Thyroid gland (tissue), 4 donors: ENCODE measurements around the gene MTFMT. TPM values are rescaled to one million over a fixed set of nuclear protein-coding genes. Genes with fewer than 3 reads are reported as not detected.

ENCODE experiments used
- DNase-seq, 2 donors: peaks; one replicate each; pipeline ENCODE4 v3.0.0-alpha.2; 2019
- H3K27ac ChIP-seq, 3 donors: fragments of 200-600 bp; sonication (generic); 1 replicate in 2 of 3; 2 replicates in 1 of 3; pipeline ENCODE4 v1.5.1; 2016 to 2019; ENCODE audit warnings: mild to moderate bottlenecking in 1 of 3, moderate library complexity in 1 of 3
- H3K27me3 ChIP-seq: fragments of 200-600 bp; sonication (generic); one replicate; pipeline ENCODE4 v1.5.1; 2019
- H3K36me3 ChIP-seq, 2 donors: fragments of 200-600 bp; sonication (generic); one replicate each; pipeline ENCODE4 v1.5.1; 2016 to 2019
- H3K4me1 ChIP-seq, 2 donors: fragments of 200-600 bp; sonication (generic); one replicate each; pipeline ENCODE4 v1.5.1; 2017 to 2019
- H3K4me3 ChIP-seq, 3 donors: fragments of 200-600 bp; sonication (generic); replicated peaks in 1 of 3; 1 replicate in 2 of 3; 2 replicates in 1 of 3; pipeline ENCODE4 v1.5.1; 2016; ENCODE audit warnings: mild to moderate bottlenecking in 1 of 3
- H3K9me3 ChIP-seq: fragments of 200-600 bp; sonication (generic); one replicate; pipeline ENCODE4 v1.5.1; 2017
- POLR2A ChIP-seq, 2 donors: fragments of 450-650 bp; IDR thresholded peaks; one replicate each; pipeline ENCODE4 v1.6.1; 2017; ENCODE audit warnings: antibody characterized with exemption in 2 of 2, mild to moderate bottlenecking in 2 of 2, moderate library complexity in 1 of 2
- WGBS, 2 donors: methylation state at CpG; one replicate each; pipeline ENCODE4 v1.1.5; 2017; 5-methylcytosine and 5-hydroxymethylcytosine counted together
- intact Hi-C: fragments of 100-400 bp; cut with DNase I; formaldehyde crosslinking; loops from one replicate; pipeline ENCODE4 v1.15.1; 2023
- total RNA-seq, 4 donors: library from RNA; depleted of rRNA; stranded (reverse); fragments of >200 nt; gene quantifications; one replicate each; pipeline ENCODE4 v1.2.3, GENCODE V29; 2016
- TF ChIP-seq, protein P1 (sequence below), 6 experiments: fragments of 200-600 bp in 3 of 6; fragments of 450-650 bp in 3 of 6; sonication (generic) in 3 of 6; IDR thresholded peaks; one replicate each; pipeline ENCODE4 v1.5.1; 2016 to 2019; ENCODE audit warnings: antibody characterized with exemption in 6 of 6, mild to moderate bottlenecking in 2 of 6, inconsistent platforms in 1 of 6, moderate library complexity in 1 of 6

The MTFMT gene
- total RNA-seq, 4 donors from 2014 or later, result 20.7 to 31.6 (median 27.1) TPM

DNA sequence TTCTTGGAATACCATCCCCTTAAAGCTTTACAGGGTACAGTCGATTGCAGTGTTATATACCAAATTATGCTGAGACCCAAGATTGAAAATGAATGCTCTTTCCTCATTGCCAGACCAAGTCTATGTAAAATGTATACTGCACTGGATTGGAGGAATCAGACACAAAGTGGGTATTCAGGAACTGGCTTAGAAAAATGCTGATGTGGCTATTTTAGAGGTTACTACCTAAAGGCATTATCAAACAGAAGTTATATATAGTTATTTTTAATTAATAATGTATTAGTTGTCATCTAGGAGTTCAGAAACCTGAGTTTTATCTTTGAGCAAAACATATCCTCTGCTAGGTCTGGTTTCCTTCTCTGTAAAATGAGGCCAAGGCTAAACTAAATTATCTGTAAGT lies 36.1 kb downstream of the MTFMT start:
- Histone ChIP-seq H3K4me3 (no peak overlapping the region), H3K9me3 (no peaks in the 10 kb centered on the region), H3K27ac (no peak overlapping the region), H3K36me3 (no peaks in the 10 kb centered on the region), H3K4me1 (peaks cover 0 to 10% of the 10 kb centered on the region in 2 donors), H3K27me3 (no peaks in the 10 kb centered on the region)
- DNase-seq, result no peak
- TF ChIP-seq, protein P1, sequence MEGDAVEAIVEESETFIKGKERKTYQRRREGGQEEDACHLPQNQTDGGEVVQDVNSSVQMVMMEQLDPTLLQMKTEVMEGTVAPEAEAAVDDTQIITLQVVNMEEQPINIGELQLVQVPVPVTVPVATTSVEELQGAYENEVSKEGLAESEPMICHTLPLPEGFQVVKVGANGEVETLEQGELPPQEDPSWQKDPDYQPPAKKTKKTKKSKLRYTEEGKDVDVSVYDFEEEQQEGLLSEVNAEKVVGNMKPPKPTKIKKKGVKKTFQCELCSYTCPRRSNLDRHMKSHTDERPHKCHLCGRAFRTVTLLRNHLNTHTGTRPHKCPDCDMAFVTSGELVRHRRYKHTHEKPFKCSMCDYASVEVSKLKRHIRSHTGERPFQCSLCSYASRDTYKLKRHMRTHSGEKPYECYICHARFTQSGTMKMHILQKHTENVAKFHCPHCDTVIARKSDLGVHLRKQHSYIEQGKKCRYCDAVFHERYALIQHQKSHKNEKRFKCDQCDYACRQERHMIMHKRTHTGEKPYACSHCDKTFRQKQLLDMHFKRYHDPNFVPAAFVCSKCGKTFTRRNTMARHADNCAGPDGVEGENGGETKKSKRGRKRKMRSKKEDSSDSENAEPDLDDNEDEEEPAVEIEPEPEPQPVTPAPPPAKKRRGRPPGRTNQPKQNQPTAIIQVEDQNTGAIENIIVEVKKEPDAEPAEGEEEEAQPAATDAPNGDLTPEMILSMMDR (IDR thresholded peaks at IDR 0.05), result no peak
- TF ChIP-seq POLR2A (IDR thresholded peaks at IDR 0.05), result no peak
- WGBS, 2 donors, result 57 to 61% methylated on average over 1 of the region's 1 CpG
- intact Hi-C loops, result no loop called here

DNA sequence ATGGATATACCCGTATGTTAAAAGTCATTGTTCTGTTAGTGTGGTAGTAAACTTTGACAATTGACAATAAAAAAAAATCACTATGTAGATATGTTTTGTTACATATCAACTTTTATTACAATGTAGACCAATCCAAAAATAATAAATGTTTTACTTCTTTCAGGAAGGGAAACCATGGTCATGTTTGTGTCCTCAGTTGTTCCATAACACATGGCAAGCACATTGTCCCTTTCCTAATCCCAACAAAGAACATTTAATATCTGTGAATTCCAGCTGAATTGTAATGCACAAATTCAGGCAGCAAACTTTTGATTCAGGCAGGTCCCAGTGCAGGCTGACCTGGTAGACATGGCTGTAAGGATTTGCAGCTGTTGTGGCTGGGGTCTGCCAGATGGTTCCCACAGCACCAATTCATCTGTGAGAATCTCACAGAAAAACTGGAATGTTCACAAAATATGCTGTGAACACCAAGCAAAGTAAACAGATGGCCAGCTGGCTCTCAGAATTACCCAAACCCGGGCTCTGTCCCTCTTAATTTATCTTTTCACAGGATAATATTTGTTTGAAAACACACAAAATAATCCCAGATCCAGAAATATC lies 37.8 kb downstream of the MTFMT start:
- H3K27ac ChIP-seq, result no peak overlapping the region
- H3K36me3 ChIP-seq, result no peaks in the 10 kb centered on the region
- no peaks in the 10 kb centered on the region for H3K9me3 ChIP-seq
- TF ChIP-seq, protein P1 (IDR thresholded peaks at IDR 0.05), result no peak
- TF ChIP-seq POLR2A (IDR thresholded peaks at IDR 0.05), result no peak
- H3K27me3 ChIP-seq, result no peaks in the 10 kb centered on the region
- peaks cover 0 to 18% of the 10 kb centered on the region in 2 donors for H3K4me1 ChIP-seq
- intact Hi-C loops, result no loop called here
- no peak overlapping the region for H3K4me3 ChIP-seq
- DNase-seq, result no peak
- WGBS, 2 donors, result 63 to 69% methylated on average over 2 of the region's 2 CpGs

DNA sequence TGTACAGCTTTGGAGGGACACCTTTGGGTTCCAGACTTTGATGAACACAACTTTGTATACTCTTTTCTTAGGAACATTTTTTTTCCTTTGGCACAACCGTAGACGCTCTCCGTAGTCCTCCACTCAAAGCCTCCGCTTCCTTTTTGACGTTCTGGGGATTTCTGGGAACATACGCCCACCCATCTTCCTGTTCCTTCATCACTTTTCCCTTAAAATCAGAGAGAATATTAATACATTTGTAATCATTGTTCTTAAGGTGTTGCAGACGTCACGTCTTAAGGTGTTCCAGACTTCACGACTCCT lies 39.3 kb downstream of the MTFMT start:
- no peaks in the 10 kb centered on the region for H3K36me3 ChIP-seq
- DNase-seq, result no peak
- WGBS, 2 donors, result 6 to 7% methylated on average over 9 of the region's 9 CpGs
- H3K27me3 ChIP-seq, result no peaks in the 10 kb centered on the region
- intact Hi-C loops, result no loop called here
- H3K9me3 ChIP-seq, result no peaks in the 10 kb centered on the region
- H3K4me3 ChIP-seq, result peak overlapping the region; percentile 70 to 100 (median 100)
- TF ChIP-seq, protein P1 (IDR thresholded peaks at IDR 0.05), result no peak
- TF ChIP-seq POLR2A (IDR thresholded peaks at IDR 0.05), result no peak
- peak overlapping the region; percentile 56 to 90 (median 78) for H3K27ac ChIP-seq
- H3K4me1 ChIP-seq, result peaks cover 0 to 28% of the 10 kb centered on the region in 2 donors

DNA sequence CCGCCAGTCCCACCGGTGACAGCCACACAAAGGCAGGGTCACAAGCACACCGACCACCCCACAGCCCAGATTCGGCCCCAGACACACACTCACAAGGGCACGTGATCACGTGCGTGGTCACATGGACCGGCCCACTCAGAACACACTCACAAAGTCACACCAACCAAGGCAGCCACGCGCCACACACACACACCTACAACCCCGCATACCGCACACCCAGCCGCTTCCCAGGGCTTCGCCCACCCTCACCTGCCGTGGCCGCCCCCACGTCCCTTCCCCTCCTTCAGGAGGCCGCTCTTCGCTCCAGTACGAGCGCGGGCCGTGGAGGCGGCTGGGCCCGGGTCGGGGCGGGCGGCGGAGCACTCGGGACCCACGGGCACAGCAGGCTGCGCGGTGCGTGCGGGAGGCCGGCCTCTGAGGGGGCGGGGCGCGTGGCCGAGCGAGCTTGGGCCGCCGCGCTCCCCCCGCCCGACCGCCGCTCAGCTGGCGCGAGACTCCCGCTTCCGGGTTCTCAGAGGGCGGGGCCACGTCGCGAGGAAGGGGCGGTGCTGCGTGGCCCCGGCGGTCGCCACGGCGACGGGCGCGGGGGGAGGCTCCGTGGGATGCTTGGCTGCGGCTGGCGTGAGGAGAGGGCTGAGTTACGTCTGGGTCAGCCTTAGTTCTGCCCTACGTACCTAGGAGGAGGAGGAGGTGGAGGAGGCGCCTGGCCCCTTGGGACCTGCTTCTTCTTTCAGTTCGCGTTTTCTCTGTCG lies 39.8 kb downstream of the MTFMT start, which contains the start of gene SPG21:
TSS of gene SPG21 (minus strand) at position 499 of the 752 bp plus-strand sequence. CDS start 6,345 bp downstream, outside the sequence.
- intact Hi-C loops, result loop anchor here (10.0 kb wide), 1 partner anchor 145 kb away; the partner anchor contains the start of gene PLEKHO2

More for the DNA sequence above, 39.8 kb downstream of the MTFMT start, which contains the start of gene SPG21:
- peak; percentile 94 to 95 for DNase-seq
- H3K27me3 ChIP-seq, result no peaks in the 10 kb centered on the region
- peak within 1 kb of the TSS; percentile 70 to 100 (median 100) for H3K4me3 ChIP-seq
- no peaks in the 10 kb centered on the region for H3K9me3 ChIP-seq
- peak; percentile 18 to 92 for TF ChIP-seq POLR2A (IDR thresholded peaks at IDR 0.05)
- TF ChIP-seq, protein P1 (IDR thresholded peaks at IDR 0.05), result no peak
- WGBS, 2 donors, result 0 to 1% methylated on average over 35 to 46 of the region's 75 CpGs
- peaks cover 0 to 34% of the 10 kb centered on the region in 2 donors for H3K4me1 ChIP-seq
- H3K36me3 ChIP-seq, result no peaks in the 10 kb centered on the region
- H3K27ac ChIP-seq, result peak within 1 kb of the TSS; percentile 90 to 92 (median 92)
